BLaER1 treated with 17β-estradiol and CSF1 and Interleukin-3, amounts not matched to agents 10 nM and 100 nM (cell line): ENCODE measurements around the gene SLC12A7.

Source experiments
- H3K27ac ChIP-seq, 11 experiments: shearing (Covaris generic); formaldehyde crosslinking; 2 replicates each; pipeline ENCODE4 v1.8.1; 2022
- H3K27me3 ChIP-seq, 11 experiments: shearing (Covaris generic); formaldehyde crosslinking; 2 replicates each; pipeline ENCODE4 v1.8.1; 2022
- H3K36me3 ChIP-seq, 11 experiments: shearing (Covaris generic); formaldehyde crosslinking; 2 replicates each; pipeline ENCODE4 v1.8.1; 2022
- H3K4me1 ChIP-seq, 10 experiments: shearing (Covaris generic); formaldehyde crosslinking; 2 replicates each; pipeline ENCODE4 v1.8.1; 2022
- H3K4me2 ChIP-seq, 11 experiments: shearing (Covaris generic); formaldehyde crosslinking; 2 replicates each; pipeline ENCODE4 v1.8.1; 2022
- H3K4me3 ChIP-seq, 10 experiments: shearing (Covaris generic); formaldehyde crosslinking; 2 replicates each; pipeline ENCODE4 v1.8.1; 2022
- H3K9ac ChIP-seq, 11 experiments: shearing (Covaris generic); formaldehyde crosslinking; 2 replicates each; pipeline ENCODE4 v1.8.1; 2022
- H3K9me3 ChIP-seq, 11 experiments: shearing (Covaris generic); formaldehyde crosslinking; replicated peaks in 1 of 11; 2 replicates each; pipeline ENCODE4 v1.8.1; 2022
- H4K20me1 ChIP-seq, 11 experiments: shearing (Covaris generic); formaldehyde crosslinking; 2 replicates each; pipeline ENCODE4 v1.8.1; 2022
- Cebpa-rat ChIP-seq, 11 experiments: shearing (Covaris generic); IDR thresholded peaks; 2 replicates each; pipeline ENCODE4 v1.8.1; 2022

The SLC12A7 gene

DNA sequence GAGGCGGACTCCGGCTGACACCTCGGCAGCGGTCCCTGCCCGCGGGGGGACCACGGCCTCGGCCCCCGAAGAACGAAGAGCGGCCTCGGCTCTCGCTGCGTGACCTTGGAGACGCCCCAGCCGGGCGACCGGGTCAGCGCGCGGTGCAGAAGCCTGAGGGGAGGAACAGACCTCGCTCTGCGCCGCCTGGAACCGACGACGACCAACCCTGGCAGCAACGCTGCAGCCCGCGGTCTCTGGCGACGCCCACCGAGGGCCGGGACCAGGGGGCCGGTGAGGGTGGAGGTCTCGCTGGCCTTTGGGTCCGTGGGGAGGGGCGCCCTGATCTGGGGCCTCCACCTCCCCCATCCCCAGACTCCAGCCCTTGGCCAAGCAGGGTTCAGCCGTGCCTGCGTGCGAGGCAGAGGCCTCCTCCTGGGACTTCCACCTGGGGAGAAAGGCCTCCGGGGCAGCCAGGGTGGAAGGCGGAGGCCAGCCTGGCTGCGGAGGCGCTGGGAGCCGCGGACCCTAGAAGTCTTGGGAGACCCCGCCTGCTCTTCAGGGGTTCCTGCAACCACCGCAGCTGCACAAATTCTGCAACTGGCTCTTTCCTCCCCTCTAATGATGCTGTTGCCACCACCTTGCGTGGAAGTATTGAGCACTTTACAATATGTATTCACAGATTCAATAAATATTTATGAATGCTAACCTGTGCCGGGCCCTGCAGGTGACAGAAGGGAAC is 44.3 kb upstream of the SLC12A7 start:
- TF ChIP-seq Cebpa-rat (IDR thresholded peaks at IDR 0.05), result no peak
- no peak overlapping the region for H3K4me2 ChIP-seq

GRCh38 chr5:1155191-1156032 is 43.5 kb upstream of the SLC12A7 start:
- no peaks in the 10 kb centered on the region for H3K36me3 ChIP-seq
- peaks cover 49 to 89% (median 74%) of the 10 kb centered on the region in 11 experiments for H3K27me3 ChIP-seq
- no peak overlapping the region for H3K27ac ChIP-seq
- H3K9ac ChIP-seq, result no peak overlapping the region
- peaks cover 0 to 49% (median 7%) of the 10 kb centered on the region in 11 experiments; a peak in 11 of 22 replicates for H4K20me1 ChIP-seq
- H3K9me3 ChIP-seq, result peaks cover 9 to 12% (median 10%) of the 10 kb centered on the region in 11 experiments; a peak in 21 of 22 replicates
- H3K4me3 ChIP-seq, result peak overlapping the region in 2 of 10 experiments; percentile 38 to 40; a peak in 4 of 20 replicates
- H3K4me1 ChIP-seq, result peaks cover 17 to 48% (median 38%) of the 10 kb centered on the region in 10 experiments; a peak in 19 of 20 replicates
- TF ChIP-seq Cebpa-rat (IDR thresholded peaks at IDR 0.05), result no peak
- H3K4me2 ChIP-seq, result peak overlapping the region in 10 of 11 experiments; percentile 28 to 62 (median 48); a peak in 14 of 22 replicates

More for the DNA sequence above, 44.3 kb upstream of the SLC12A7 start:
- Histone ChIP-seq H3K4me3 (peak overlapping the region in 1 of 10 experiments; percentile 28; a peak in 1 of 20 replicates), H3K27me3 (peaks cover 49 to 82% (median 72%) of the 10 kb centered on the region in 11 experiments), H3K9me3 (peaks cover 9 to 12% (median 10%) of the 10 kb centered on the region in 11 experiments; a peak in 21 of 22 replicates), H3K27ac (no peak overlapping the region), H3K4me1 (peaks cover 17 to 43% (median 37%) of the 10 kb centered on the region in 10 experiments; a peak in 19 of 20 replicates), H4K20me1 (peaks cover 0 to 52% (median 7%) of the 10 kb centered on the region in 11 experiments; a peak in 11 of 22 replicates), H3K9ac (no peak overlapping the region), H3K36me3 (no peaks in the 10 kb centered on the region)

- H4K20me1 ChIP-seq, result peaks cover 0 to 36% (median 7%) of the 10 kb centered on the region in 11 experiments; a peak in 11 of 22 replicates
- no peak overlapping the region; a peak in 1 of 20 replicates for H3K4me3 ChIP-seq
- H3K9me3 ChIP-seq, result peaks cover 9 to 12% (median 10%) of the 10 kb centered on the region in 11 experiments; a peak in 21 of 22 replicates
- peaks cover 49 to 75% (median 64%) of the 10 kb centered on the region in 11 experiments for H3K27me3 ChIP-seq
- H3K27ac ChIP-seq, result no peak overlapping the region
- no peak for TF ChIP-seq Cebpa-rat (IDR thresholded peaks at IDR 0.05)
- peaks cover 17 to 65% (median 38%) of the 10 kb centered on the region in 10 experiments; a peak in 19 of 20 replicates for H3K4me1 ChIP-seq
- 0 out of 22 replicates have a peak overlapping the region, but pooled peaks of 1 of the 11 experiments have one; percentile 7 for H3K9ac ChIP-seq
- H3K36me3 ChIP-seq, result no peaks in the 10 kb centered on the region
- peak overlapping the region; percentile 5 to 90 (median 73); a peak in 18 of 22 replicates for H3K4me2 ChIP-seq
Observed at GRCh38 chr5:1153428-1153827, 41.6 kb upstream of the SLC12A7 start.

- Histone ChIP-seq H3K27ac (no peak overlapping the region), H3K9ac (no peak overlapping the region), H3K9me3 (peaks cover 9 to 12% (median 10%) of the 10 kb centered on the region in 11 experiments; a peak in 21 of 22 replicates), H3K4me3 (no peak overlapping the region), H3K27me3 (peaks cover 49 to 71% (median 59%) of the 10 kb centered on the region in 11 experiments), H3K4me1 (peaks cover 17 to 65% (median 38%) of the 10 kb centered on the region in 10 experiments; a peak in 19 of 20 replicates), H4K20me1 (peaks cover 0 to 36% (median 7%) of the 10 kb centered on the region in 11 experiments; a peak in 11 of 22 replicates), H3K4me2 (peak overlapping the region; percentile 5 to 90 (median 73); a peak in 18 of 22 replicates), H3K36me3 (no peaks in the 10 kb centered on the region)
- no peak for TF ChIP-seq Cebpa-rat (IDR thresholded peaks at IDR 0.05)
Observed at GRCh38 chr5:1152771-1153282, 41.0 kb upstream of the SLC12A7 start.

- no peak overlapping the region for H3K4me3 ChIP-seq
- peaks cover 44 to 64% (median 52%) of the 10 kb centered on the region in 11 experiments for H3K27me3 ChIP-seq
- no peak for TF ChIP-seq Cebpa-rat (IDR thresholded peaks at IDR 0.05)
- no peak overlapping the region for H3K27ac ChIP-seq
- H3K4me1 ChIP-seq, result peaks cover 17 to 68% (median 38%) of the 10 kb centered on the region in 10 experiments; a peak in 19 of 20 replicates
- no peaks in the 10 kb centered on the region for H3K36me3 ChIP-seq
- peak overlapping the region; percentile 15 to 90 (median 73); a peak in 21 of 22 replicates for H3K4me2 ChIP-seq
- H3K9me3 ChIP-seq, result peaks cover 9 to 12% (median 10%) of the 10 kb centered on the region in 11 experiments; a peak in 21 of 22 replicates
- peaks cover 0 to 36% (median 7%) of the 10 kb centered on the region in 11 experiments; a peak in 11 of 22 replicates for H4K20me1 ChIP-seq
- H3K9ac ChIP-seq, result no peak overlapping the region
Observed at GRCh38 chr5:1152156-1152555, 40.3 kb upstream of the SLC12A7 start.

DNA sequence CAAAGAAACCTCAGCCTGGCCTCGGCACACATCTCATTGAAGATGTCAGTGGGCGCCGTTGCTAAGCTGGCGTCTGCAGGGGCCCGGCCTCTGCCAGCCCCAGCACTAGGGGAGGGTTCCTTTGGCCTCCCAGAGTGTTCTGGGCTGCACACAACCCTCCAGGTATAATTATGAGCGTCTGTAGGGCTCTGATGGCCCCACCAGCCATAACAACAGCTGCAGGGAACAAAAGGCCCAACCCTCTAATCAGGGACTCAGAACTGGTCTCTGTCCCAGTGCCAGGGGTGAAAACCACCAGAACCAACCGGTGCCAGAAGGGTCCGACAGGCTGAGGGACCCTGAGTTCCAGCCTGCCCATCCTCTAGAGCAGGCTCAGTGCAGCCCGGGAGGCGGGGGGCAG is 39.5 kb upstream of the SLC12A7 start:
- no peak overlapping the region for H3K27ac ChIP-seq
- H3K4me3 ChIP-seq, result no peak overlapping the region
- no peaks in the 10 kb centered on the region for H3K36me3 ChIP-seq
- no peak for TF ChIP-seq Cebpa-rat (IDR thresholded peaks at IDR 0.05)
- peaks cover 2 to 4% (median 3%) of the 10 kb centered on the region in 11 experiments; a peak in 19 of 22 replicates for H3K9me3 ChIP-seq
- no peak overlapping the region for H3K9ac ChIP-seq
- H4K20me1 ChIP-seq, result peaks cover 0 to 28% (median 7%) of the 10 kb centered on the region in 11 experiments; a peak in 9 of 22 replicates
- peaks cover 17 to 68% (median 38%) of the 10 kb centered on the region in 10 experiments; a peak in 19 of 20 replicates for H3K4me1 ChIP-seq
- peak overlapping the region in 6 of 11 experiments; percentile 13 to 87 (median 32); a peak in 9 of 22 replicates for H3K4me2 ChIP-seq
- H3K27me3 ChIP-seq, result peaks cover 35 to 55% (median 44%) of the 10 kb centered on the region in 11 experiments

- TF ChIP-seq Cebpa-rat (IDR thresholded peaks at IDR 0.05), result no peak
- no peak overlapping the region for H3K27ac ChIP-seq
- H3K4me3 ChIP-seq, result no peak overlapping the region
- no peaks in the 10 kb centered on the region for H3K36me3 ChIP-seq
- H3K27me3 ChIP-seq, result peaks cover 31 to 51% (median 39%) of the 10 kb centered on the region in 11 experiments
- peak overlapping the region in 7 of 11 experiments; percentile 12 to 87 (median 28); a peak in 8 of 22 replicates for H3K4me2 ChIP-seq
- H4K20me1 ChIP-seq, result peaks cover 0 to 26% (median 7%) of the 10 kb centered on the region in 11 experiments; a peak in 9 of 22 replicates
- H3K9ac ChIP-seq, result no peak overlapping the region
- peaks cover 17 to 68% (median 38%) of the 10 kb centered on the region in 10 experiments; a peak in 19 of 20 replicates for H3K4me1 ChIP-seq
- H3K9me3 ChIP-seq, result no peaks in the 10 kb centered on the region; a peak in 1 of 22 replicates
Observed at GRCh38 chr5:1150866-1151265, 39.0 kb upstream of the SLC12A7 start.
